ENCODE results near the gene DGKD. TPM values are rescaled to one million over a fixed set of nuclear protein-coding genes. Genes with fewer than 3 reads are reported as not detected.

The DGKD gene
- total RNA-seq, 2 donors from 2014 or later: 21.5 to 63.1 TPM

- H3K27me3 ChIP-seq (replicated peaks; ENCODE audit: insufficient read depth): no peaks in the 10 kb centered on the region
- H3K36me3 ChIP-seq: no peaks in the 10 kb centered on the region
- TF ChIP-seq CTCF (IDR thresholded peaks at IDR 0.05): no peak
- no peak for TF ChIP-seq POLR2A (IDR thresholded peaks at IDR 0.05)
- TF ChIP-seq POLR2AphosphoS5 (IDR thresholded peaks at IDR 0.05): no peak
- intact Hi-C loops (cut with DNase I): no loop called here
- no peak overlapping the region for H3K27ac ChIP-seq
- DNase-seq (ENCODE audit: low spot score): no peak
- H3K4me3 ChIP-seq: no peak overlapping the region
- H3K9me3 ChIP-seq: no peaks in the 10 kb centered on the region
- 79% methylated on average over 5 of the region's 5 CpGs for WGBS
- no peaks in the 10 kb centered on the region for H3K4me1 ChIP-seq (replicated peaks)
Measured at GRCh38 chr2:233342301-233342700, 12.0 kb upstream of the DGKD start.

DNA sequence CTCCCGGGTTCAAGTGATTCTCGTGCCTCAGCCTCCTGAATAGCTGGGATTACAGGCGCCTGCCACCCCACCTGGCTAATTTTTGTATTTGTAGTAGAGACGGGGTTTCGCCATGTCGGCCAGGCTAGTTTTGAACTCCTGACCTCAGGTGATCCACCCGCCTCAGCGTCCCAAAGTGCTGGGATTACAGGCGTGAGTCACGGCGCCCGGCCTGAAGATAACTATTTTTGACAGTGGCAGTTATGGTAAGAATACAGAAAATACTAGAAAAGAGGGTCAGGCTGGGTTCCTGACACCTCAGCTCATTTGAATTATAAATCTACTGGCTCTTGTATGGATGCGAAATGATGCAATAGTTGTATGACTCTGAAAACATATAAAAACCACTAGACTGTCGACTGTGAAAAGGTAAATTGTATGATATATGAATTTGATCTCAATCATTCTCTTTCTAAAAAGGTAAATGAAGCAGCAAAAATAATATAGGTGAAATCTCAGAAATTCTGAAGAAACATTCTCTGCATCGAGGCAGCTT lies 11.1 kb upstream of the DGKD start:
- H3K27ac ChIP-seq: no peak overlapping the region
- TF ChIP-seq POLR2AphosphoS5 (IDR thresholded peaks at IDR 0.05): no peak
- TF ChIP-seq POLR2A (IDR thresholded peaks at IDR 0.05): no peak
- no peak for TF ChIP-seq CTCF (IDR thresholded peaks at IDR 0.05)
- no peaks in the 10 kb centered on the region for H3K4me1 ChIP-seq (replicated peaks)
- intact Hi-C loops (cut with DNase I): no loop called here
- no peaks in the 10 kb centered on the region for H3K36me3 ChIP-seq
- 92% methylated on average over 15 of the region's 15 CpGs for WGBS
- no peaks in the 10 kb centered on the region for H3K9me3 ChIP-seq
- H3K4me3 ChIP-seq: no peak overlapping the region
- H3K27me3 ChIP-seq (replicated peaks; ENCODE audit: insufficient read depth): no peaks in the 10 kb centered on the region
- no peak for DNase-seq (ENCODE audit: low spot score)

- Histone ChIP-seq H3K27me3 (replicated peaks; ENCODE audit: insufficient read depth) (no peaks in the 10 kb centered on the region), H3K36me3 (no peaks in the 10 kb centered on the region), H3K4me1 (replicated peaks) (no peaks in the 10 kb centered on the region), H3K4me3 (no peak overlapping the region), H3K27ac (no peak overlapping the region), H3K9me3 (no peaks in the 10 kb centered on the region)
- 91% methylated on average over 12 of the region's 12 CpGs for WGBS
- intact Hi-C loops (cut with DNase I): no loop called here
- no peak for DNase-seq (ENCODE audit: low spot score)
- TF ChIP-seq POLR2A (IDR thresholded peaks at IDR 0.05) (no peak), POLR2AphosphoS5 (IDR thresholded peaks at IDR 0.05) (no peak), CTCF (IDR thresholded peaks at IDR 0.05) (no peak)
Measured at GRCh38 chr2:233346376-233346775, 7.9 kb upstream of the DGKD start.

- no peaks in the 10 kb centered on the region for H3K36me3 ChIP-seq
- intact Hi-C loops (cut with DNase I): no loop called here
- no peak overlapping the region for H3K4me3 ChIP-seq
- no peak for DNase-seq (ENCODE audit: low spot score)
- 90% methylated on average over 9 of the region's 9 CpGs for WGBS
- H3K4me1 ChIP-seq (replicated peaks): no peaks in the 10 kb centered on the region
- H3K27me3 ChIP-seq (replicated peaks; ENCODE audit: insufficient read depth): no peaks in the 10 kb centered on the region
- no peaks in the 10 kb centered on the region for H3K9me3 ChIP-seq
- no peak overlapping the region for H3K27ac ChIP-seq
- TF ChIP-seq CTCF (IDR thresholded peaks at IDR 0.05) (no peak), POLR2A (IDR thresholded peaks at IDR 0.05) (no peak), POLR2AphosphoS5 (IDR thresholded peaks at IDR 0.05) (no peak)
Measured at GRCh38 chr2:233346930-233347329, 7.4 kb upstream of the DGKD start.

Measured in prostate gland (tissue), 2 donors.